ENCODE results near the gene PHGDH. TPM values are rescaled to one million over a fixed set of nuclear protein-coding genes. Genes with fewer than 3 reads are reported as not detected.

Gene PHGDH
- total RNA-seq, 1 donor from 2014 or later, result 217 TPM

GRCh38 chr1:119718409-119718808, 6.7 kb downstream of the PHGDH start:
- TF ChIP-seq CTCF (conservative IDR thresholded peaks at IDR 0.05), result no peak
- Mint-ChIP-seq H3K36me3 (peaks cover 37% of the 10 kb centered on the region), H3K4me1 (ENCODE audit: unreplicated experiment) (peaks cover 54% of the 10 kb centered on the region), H3K9me3 (no peaks in the 10 kb centered on the region), H3K27ac (no peak overlapping the region), H3K4me3 (no peak overlapping the region), H3K27me3 (no peaks in the 10 kb centered on the region)
- DNase-seq (ENCODE audit: extremely low spot score, unreplicated experiment), result no peak

GRCh38 chr1:119718972-119719371, 7.2 kb downstream of the PHGDH start:
- H3K27me3 Mint-ChIP-seq, result no peaks in the 10 kb centered on the region
- H3K9me3 Mint-ChIP-seq, result no peaks in the 10 kb centered on the region
- no peak overlapping the region for H3K4me3 Mint-ChIP-seq
- TF ChIP-seq CTCF (conservative IDR thresholded peaks at IDR 0.05), result no peak
- H3K27ac Mint-ChIP-seq, result no peak overlapping the region
- H3K36me3 Mint-ChIP-seq, result peaks cover 42% of the 10 kb centered on the region
- H3K4me1 Mint-ChIP-seq (ENCODE audit: unreplicated experiment), result peaks cover 48% of the 10 kb centered on the region
- DNase-seq (ENCODE audit: extremely low spot score, unreplicated experiment), result no peak

- peaks cover 51% of the 10 kb centered on the region for H3K36me3 Mint-ChIP-seq
- H3K27ac Mint-ChIP-seq, result no peak overlapping the region
- no peaks in the 10 kb centered on the region for H3K27me3 Mint-ChIP-seq
- no peak for DNase-seq (ENCODE audit: extremely low spot score, unreplicated experiment)
- peaks cover 31% of the 10 kb centered on the region for H3K4me1 Mint-ChIP-seq (ENCODE audit: unreplicated experiment)
- no peak for TF ChIP-seq CTCF (conservative IDR thresholded peaks at IDR 0.05)
- no peaks in the 10 kb centered on the region for H3K9me3 Mint-ChIP-seq
- no peak overlapping the region for H3K4me3 Mint-ChIP-seq
These were observed 9.2 kb downstream of the PHGDH start for GRCh38 chr1:119720866-119721440.

GRCh38 chr1:119721896-119722295, 10.2 kb downstream of the PHGDH start:
- DNase-seq (ENCODE audit: extremely low spot score, unreplicated experiment), result no peak
- no peak overlapping the region for H3K27ac Mint-ChIP-seq
- H3K36me3 Mint-ChIP-seq, result peaks cover 54% of the 10 kb centered on the region

GRCh38 chr1:119724611-119725218, 13.0 kb downstream of the PHGDH start:
- Mint-ChIP-seq H3K4me1 (ENCODE audit: unreplicated experiment) (peaks cover 18% of the 10 kb centered on the region), H3K9me3 (no peaks in the 10 kb centered on the region), H3K36me3 (peaks cover 63% of the 10 kb centered on the region), H3K27ac (no peak overlapping the region), H3K4me3 (no peak overlapping the region), H3K27me3 (no peaks in the 10 kb centered on the region)
- TF ChIP-seq CTCF (conservative IDR thresholded peaks at IDR 0.05), result no peak
- DNase-seq (ENCODE audit: extremely low spot score, unreplicated experiment), result no peak

More at GRCh38 chr1:119721896-119722295, 10.2 kb downstream of the PHGDH start:
- peak overlapping the region; percentile 19 for H3K4me3 Mint-ChIP-seq
- no peaks in the 10 kb centered on the region for H3K9me3 Mint-ChIP-seq
- H3K27me3 Mint-ChIP-seq, result no peaks in the 10 kb centered on the region
- peaks cover 24% of the 10 kb centered on the region for H3K4me1 Mint-ChIP-seq (ENCODE audit: unreplicated experiment)
- no peak for TF ChIP-seq CTCF (conservative IDR thresholded peaks at IDR 0.05)
